Activated T-helper 17 cell treated with anti-CD3 and anti-CD28 coated beads, Interleukin-2, amount 50 U/mL, for 72 hours (primary cell): Measurements from ENCODE around the gene SLC38A2. TPM values are rescaled to one million over a fixed set of nuclear protein-coding genes. Genes with fewer than 3 reads are reported as not detected.

Experiments
- ATAC-seq: fragments of 150-1000 bp; cut with Tn5 transposase; replicated peaks from 2 replicates; pipeline ENCODE4 v1.10.0; 2021; ENCODE audit warnings: mild to moderate bottlenecking, moderate library complexity
- H3K27ac Mint-ChIP-seq: one replicate; pipeline ENCODE4 v1.8.0; 2022; ENCODE audit warnings: mixed read lengths
- H3K27me3 Mint-ChIP-seq: one replicate; pipeline ENCODE4 v1.8.0; 2022; ENCODE audit warnings: mixed read lengths
- H3K36me3 Mint-ChIP-seq: one replicate; pipeline ENCODE4 v1.8.0; 2022; ENCODE audit warnings: low read depth, mild to moderate bottlenecking, mixed read lengths
- H3K4me1 Mint-ChIP-seq: one replicate; pipeline ENCODE4 v1.8.0; 2022; ENCODE audit warnings: mixed read lengths
- H3K4me3 Mint-ChIP-seq: one replicate; pipeline ENCODE4 v1.8.0; 2022; ENCODE audit warnings: mild to moderate bottlenecking, mixed read lengths
- H3K9me3 Mint-ChIP-seq: one replicate; pipeline ENCODE4 v1.8.0; 2022; ENCODE audit warnings: mixed read lengths
- total RNA-seq, 2 donors: library from RNA; stranded (reverse); gene quantifications; one replicate each; pipeline ENCODE4 v1.2.3, GENCODE V29; 2022

SLC38A2 gene
- total RNA-seq, 2 donors from 2014 or later, result 203 to 206 TPM

DNA sequence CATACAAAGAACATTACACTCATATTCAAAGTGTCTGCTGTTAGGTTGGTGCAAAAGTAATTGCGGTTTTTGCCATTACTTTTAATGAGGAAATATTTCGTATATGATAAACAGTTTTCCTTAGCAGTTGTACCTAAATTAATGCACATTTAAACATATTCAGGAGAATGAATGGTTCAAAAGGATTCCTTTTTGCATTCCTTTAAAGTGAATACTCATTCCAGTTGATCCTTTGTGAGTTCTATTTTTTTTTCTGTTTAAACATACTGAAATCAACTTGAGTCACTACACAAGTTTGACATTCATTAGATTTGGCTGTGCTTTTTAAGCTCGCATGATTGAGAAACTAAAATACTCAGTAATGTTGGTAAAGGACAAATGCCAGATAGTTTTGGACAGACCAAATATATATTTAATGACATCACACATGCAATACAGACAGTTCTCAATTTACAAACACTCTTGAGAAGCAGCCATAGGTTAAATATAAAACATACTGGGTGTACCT, 13.8 kb upstream of the SLC38A2 start:
- Mint-ChIP-seq H3K4me3 (no peak overlapping the region), H3K27me3 (no peaks in the 10 kb centered on the region), H3K9me3 (no peaks in the 10 kb centered on the region), H3K4me1 (peaks cover 19% of the 10 kb centered on the region), H3K36me3 (no peaks in the 10 kb centered on the region), H3K27ac (no peak overlapping the region)
- no peak for ATAC-seq

- Mint-ChIP-seq H3K9me3 (no peaks in the 10 kb centered on the region), H3K27ac (no peak overlapping the region), H3K36me3 (no peaks in the 10 kb centered on the region), H3K27me3 (no peaks in the 10 kb centered on the region), H3K4me1 (peaks cover 10% of the 10 kb centered on the region), H3K4me3 (no peak overlapping the region)
- ATAC-seq, result no peak
Observed at GRCh38 chr12:46385438-46385837, 12.9 kb upstream of the SLC38A2 start.

GRCh38 chr12:46384451-46385309, 12.1 kb upstream of the SLC38A2 start:
- H3K36me3 Mint-ChIP-seq, result no peaks in the 10 kb centered on the region
- H3K27me3 Mint-ChIP-seq, result no peaks in the 10 kb centered on the region
- H3K9me3 Mint-ChIP-seq, result no peaks in the 10 kb centered on the region
- ATAC-seq, result no peak
- peaks cover 10% of the 10 kb centered on the region for H3K4me1 Mint-ChIP-seq
- peak overlapping the region; percentile 98 for H3K27ac Mint-ChIP-seq
- H3K4me3 Mint-ChIP-seq, result peak overlapping the region; percentile 93

GRCh38 chr12:46383654-46384450, 11.3 kb upstream of the SLC38A2 start:
- H3K27me3 Mint-ChIP-seq, result no peaks in the 10 kb centered on the region

GRCh38 chr12:46382964-46383653, 10.5 kb upstream of the SLC38A2 start:
- H3K4me1 Mint-ChIP-seq, result peaks cover 10% of the 10 kb centered on the region
- peak; percentile 89 for ATAC-seq
- peak overlapping the region; percentile 93 for H3K4me3 Mint-ChIP-seq
- no peaks in the 10 kb centered on the region for H3K9me3 Mint-ChIP-seq
- peak overlapping the region; percentile 98 for H3K27ac Mint-ChIP-seq
- no peaks in the 10 kb centered on the region for H3K36me3 Mint-ChIP-seq
- H3K27me3 Mint-ChIP-seq, result no peaks in the 10 kb centered on the region

More at GRCh38 chr12:46383654-46384450, 11.3 kb upstream of the SLC38A2 start:
- no peaks in the 10 kb centered on the region for H3K9me3 Mint-ChIP-seq
- no peaks in the 10 kb centered on the region for H3K36me3 Mint-ChIP-seq
- H3K4me1 Mint-ChIP-seq, result peaks cover 10% of the 10 kb centered on the region
- peak overlapping the region; percentile 93 for H3K4me3 Mint-ChIP-seq
- ATAC-seq, result peak; percentile 81
- H3K27ac Mint-ChIP-seq, result peak overlapping the region; percentile 98

DNA sequence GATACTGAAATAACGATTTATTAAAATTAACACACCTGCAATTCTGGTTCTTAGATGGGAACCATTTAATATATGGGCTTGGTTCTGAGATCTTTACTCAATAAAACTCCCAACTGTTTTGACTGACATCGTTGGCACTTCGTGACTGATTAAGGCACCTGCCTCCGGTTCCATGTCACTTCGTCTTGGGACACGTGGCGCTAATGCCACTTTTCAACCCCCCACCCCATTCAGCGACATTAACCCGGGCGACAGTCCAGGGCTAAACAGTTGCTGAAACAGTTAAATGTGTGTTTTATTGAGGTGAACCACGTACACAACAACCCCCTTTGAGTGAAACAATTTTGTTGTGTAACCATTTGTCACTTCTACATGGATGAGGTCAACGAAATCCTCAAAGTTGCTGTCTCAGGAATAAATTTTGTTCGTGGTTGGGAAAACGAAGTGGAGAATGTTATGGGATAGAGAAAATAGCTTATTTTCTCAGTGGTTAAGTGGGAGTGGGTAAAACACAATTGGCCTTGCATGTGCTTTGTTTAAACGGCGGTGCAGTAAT, 9.9 kb upstream of the SLC38A2 start:
- no peaks in the 10 kb centered on the region for H3K9me3 Mint-ChIP-seq

DNA sequence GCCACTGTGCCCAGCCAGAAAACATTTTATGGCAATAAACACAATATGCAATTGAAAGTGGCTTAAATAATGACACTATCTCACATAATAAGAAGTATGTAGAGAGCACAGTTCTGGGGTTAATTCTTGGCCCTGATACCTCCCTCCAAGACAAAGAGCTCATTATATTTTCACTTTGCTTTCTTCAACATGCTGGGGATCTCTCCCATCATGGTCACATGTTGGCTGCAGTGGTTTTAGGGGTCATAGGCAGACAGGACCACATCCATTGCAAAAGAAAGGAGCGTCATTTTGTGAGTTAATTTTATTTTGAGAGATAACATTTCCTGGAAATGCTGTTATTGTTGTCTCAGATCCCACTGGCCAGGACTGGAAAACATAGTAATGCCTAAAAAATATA, 8.3 kb upstream of the SLC38A2 start:
- H3K36me3 Mint-ChIP-seq, result no peaks in the 10 kb centered on the region
- no peak for ATAC-seq
- H3K27me3 Mint-ChIP-seq, result no peaks in the 10 kb centered on the region
- H3K4me3 Mint-ChIP-seq, result no peak overlapping the region
- no peaks in the 10 kb centered on the region for H3K9me3 Mint-ChIP-seq
- H3K27ac Mint-ChIP-seq, result no peak overlapping the region
- H3K4me1 Mint-ChIP-seq, result peaks cover 17% of the 10 kb centered on the region

More for the DNA sequence above, 9.9 kb upstream of the SLC38A2 start:
- Mint-ChIP-seq H3K36me3 (no peaks in the 10 kb centered on the region), H3K4me3 (peak overlapping the region; percentile 93), H3K27me3 (no peaks in the 10 kb centered on the region), H3K27ac (peak overlapping the region; percentile 98), H3K4me1 (peaks cover 10% of the 10 kb centered on the region)
- no peak for ATAC-seq

DNA sequence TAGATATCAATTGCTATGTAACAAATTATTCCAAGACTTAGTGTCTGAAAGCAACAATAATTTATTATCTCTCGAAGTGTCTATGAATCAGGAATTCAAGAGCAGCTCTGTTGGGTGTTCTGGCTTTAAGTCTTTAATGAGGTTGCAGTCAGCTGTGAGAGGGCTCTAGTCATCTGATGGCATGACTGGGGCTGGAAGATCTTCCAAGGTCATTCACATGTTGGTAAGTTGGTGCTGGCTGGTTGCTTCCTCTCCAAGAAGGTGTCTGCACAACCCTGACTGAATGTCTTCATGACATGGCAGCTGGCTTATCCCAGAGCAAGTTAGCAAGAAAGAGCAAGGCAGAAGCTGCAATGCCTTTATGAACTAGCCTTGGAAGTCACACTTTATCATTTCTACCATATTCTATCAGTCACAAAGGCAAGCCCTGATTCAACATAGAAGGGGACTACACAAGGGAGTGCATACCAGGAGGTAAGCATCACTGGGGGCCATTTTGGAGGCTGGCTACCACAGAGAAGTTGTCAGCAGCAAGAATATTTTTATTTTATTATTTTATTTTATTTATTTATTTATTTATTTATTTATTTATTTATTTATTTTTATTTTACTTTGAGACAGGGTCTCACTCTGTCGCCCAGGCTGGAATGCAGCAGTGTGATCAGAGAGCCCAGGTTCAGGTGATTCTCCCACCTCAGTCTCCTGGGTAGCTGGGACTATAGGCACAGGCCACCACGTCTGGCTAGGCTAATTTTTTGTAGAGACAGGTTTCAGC, 7.6 kb upstream of the SLC38A2 start:
- Mint-ChIP-seq H3K4me3 (no peak overlapping the region), H3K9me3 (no peaks in the 10 kb centered on the region), H3K4me1 (peaks cover 17% of the 10 kb centered on the region), H3K36me3 (no peaks in the 10 kb centered on the region), H3K27ac (no peak overlapping the region), H3K27me3 (no peaks in the 10 kb centered on the region)
- no peak for ATAC-seq

- Mint-ChIP-seq H3K36me3 (no peaks in the 10 kb centered on the region), H3K9me3 (no peaks in the 10 kb centered on the region), H3K4me1 (peaks cover 21% of the 10 kb centered on the region), H3K27me3 (no peaks in the 10 kb centered on the region), H3K4me3 (no peak overlapping the region), H3K27ac (no peak overlapping the region)
- ATAC-seq, result no peak
Observed at GRCh38 chr12:46379352-46379751, 6.8 kb upstream of the SLC38A2 start.

GRCh38 chr12:46378530-46378929, 6.0 kb upstream of the SLC38A2 start:
- H3K4me1 Mint-ChIP-seq, result peaks cover 28% of the 10 kb centered on the region
- H3K9me3 Mint-ChIP-seq, result no peaks in the 10 kb centered on the region
- no peak for ATAC-seq
- peak overlapping the region; percentile 20 for H3K27ac Mint-ChIP-seq
- peak overlapping the region; percentile 30 for H3K4me3 Mint-ChIP-seq
- H3K27me3 Mint-ChIP-seq, result no peaks in the 10 kb centered on the region
- H3K36me3 Mint-ChIP-seq, result no peaks in the 10 kb centered on the region

DNA sequence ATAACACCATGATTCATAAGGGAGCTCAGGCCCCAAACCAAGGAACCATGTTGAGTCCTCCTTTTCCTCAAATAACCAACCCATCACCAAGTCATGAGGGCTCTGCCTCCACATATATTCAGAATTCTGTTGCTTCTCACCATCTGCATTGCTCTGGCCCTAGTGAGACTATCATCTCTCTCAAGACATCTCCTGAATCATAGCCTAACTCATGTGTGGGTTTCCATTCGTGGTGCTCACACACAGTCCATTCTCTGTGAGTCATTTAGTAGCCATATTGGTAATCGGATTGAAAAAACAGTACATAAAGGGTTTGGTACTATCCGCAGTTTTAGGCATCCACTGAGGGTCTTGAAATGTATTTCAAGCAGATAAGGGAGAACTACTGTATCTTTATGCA, 5.1 kb upstream of the SLC38A2 start:
- H3K4me1 Mint-ChIP-seq, result peaks cover 26% of the 10 kb centered on the region
- peak overlapping the region; percentile 20 for H3K27ac Mint-ChIP-seq
- peaks cover 5% of the 10 kb centered on the region for H3K36me3 Mint-ChIP-seq
- ATAC-seq, result peak; percentile 91
- peak overlapping the region; percentile 30 for H3K4me3 Mint-ChIP-seq
- no peaks in the 10 kb centered on the region for H3K9me3 Mint-ChIP-seq
- H3K27me3 Mint-ChIP-seq, result no peaks in the 10 kb centered on the region

DNA sequence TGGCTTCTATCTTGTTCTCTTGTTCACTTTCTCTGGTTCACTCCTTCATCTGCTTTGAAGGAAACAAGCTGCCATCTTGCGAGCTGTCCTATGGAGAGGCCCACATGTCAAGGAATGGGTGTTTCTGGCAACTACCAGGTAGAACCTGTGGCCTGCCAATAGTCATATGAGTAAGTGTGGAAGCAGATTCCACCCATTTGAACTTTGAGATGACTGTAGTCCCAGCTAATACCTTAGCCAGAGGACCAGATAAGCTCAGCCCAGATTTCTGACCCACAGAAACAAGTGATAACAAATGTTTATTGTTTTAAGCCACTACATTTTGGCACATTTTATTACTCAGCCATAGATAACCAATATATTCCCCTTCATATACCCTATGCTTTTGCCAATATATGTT, 4.0 kb upstream of the SLC38A2 start:
- peaks cover 16% of the 10 kb centered on the region for H3K36me3 Mint-ChIP-seq
- ATAC-seq, result no peak
- H3K4me1 Mint-ChIP-seq, result peaks cover 22% of the 10 kb centered on the region
- no peaks in the 10 kb centered on the region for H3K27me3 Mint-ChIP-seq
- no peak overlapping the region for H3K27ac Mint-ChIP-seq
- H3K4me3 Mint-ChIP-seq, result no peak overlapping the region
- H3K9me3 Mint-ChIP-seq, result no peaks in the 10 kb centered on the region

GRCh38 chr12:46374711-46375110, 2.1 kb upstream of the SLC38A2 start:
- no peaks in the 10 kb centered on the region for H3K27me3 Mint-ChIP-seq
- no peak for ATAC-seq
- no peaks in the 10 kb centered on the region for H3K9me3 Mint-ChIP-seq
- H3K36me3 Mint-ChIP-seq, result peaks cover 35% of the 10 kb centered on the region
- peaks cover 32% of the 10 kb centered on the region for H3K4me1 Mint-ChIP-seq
- peak overlapping the region; percentile 95 for H3K4me3 Mint-ChIP-seq
- H3K27ac Mint-ChIP-seq, result no peak overlapping the region
